Stimulated activated naive CD8-positive, alpha-beta T cell treated with anti-CD3 and anti-CD28 coated beads, Interleukin-15, Interleukin-2, amounts not matched to agents 100 U/mL and 50 U/mL, for 24 hours (primary cell): ENCODE measurements around the gene DUOX2.
A peak's percentile ranks its signal among the peaks of the same experiment; 100 is the strongest.
"Not testable (repeated sequence)": the region's sequence is repeated elsewhere in the genome, so short reads cannot be mapped to it uniquely, and the experiment has no call there.

Experiments
- ATAC-seq: fragments of 150-1000 bp; cut with Tn5 transposase; one replicate; pipeline ENCODE4 v1.10.0; 2021
- DNase-seq: peaks from one replicate; pipeline ENCODE4 v3.0.0; 2021

DUOX2 gene

DNA sequence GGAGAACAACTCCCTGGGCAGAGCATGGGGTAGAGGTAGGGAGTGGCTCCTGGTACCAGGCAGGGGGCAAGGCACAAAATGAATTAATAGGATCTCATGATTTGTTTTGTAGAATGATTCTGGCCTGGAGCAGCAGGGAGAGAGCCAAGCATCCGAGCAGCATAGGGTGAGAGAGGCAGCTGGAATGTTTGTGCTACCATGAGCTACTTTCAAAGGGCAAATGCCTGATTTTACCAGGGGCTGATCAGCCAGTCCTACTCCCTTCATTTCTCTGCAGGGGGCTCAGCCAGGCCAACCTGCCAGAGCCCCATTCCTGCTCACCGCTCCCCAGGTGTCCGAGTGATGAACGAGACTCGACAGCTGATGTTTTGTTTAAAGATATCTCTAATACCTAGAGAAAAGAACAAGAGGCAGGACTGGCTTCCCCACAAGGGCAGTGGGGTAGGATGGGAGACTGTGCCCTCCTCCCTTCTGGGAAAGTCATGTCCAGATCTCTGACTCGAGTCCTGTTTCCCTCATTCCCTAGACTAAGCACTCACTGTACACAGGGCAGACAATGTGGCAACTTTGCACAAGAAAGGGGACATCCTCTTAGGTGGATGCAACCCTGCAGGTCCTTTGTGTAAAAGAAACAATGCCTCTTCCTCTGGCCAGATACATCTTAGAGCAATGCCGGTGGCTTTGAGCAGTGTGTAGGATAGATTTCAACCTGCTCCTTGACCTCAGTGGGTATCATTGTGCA is 12.9 kb downstream of the DUOX2 start:
- ATAC-seq, result no peak
- no peak for DNase-seq

DNA sequence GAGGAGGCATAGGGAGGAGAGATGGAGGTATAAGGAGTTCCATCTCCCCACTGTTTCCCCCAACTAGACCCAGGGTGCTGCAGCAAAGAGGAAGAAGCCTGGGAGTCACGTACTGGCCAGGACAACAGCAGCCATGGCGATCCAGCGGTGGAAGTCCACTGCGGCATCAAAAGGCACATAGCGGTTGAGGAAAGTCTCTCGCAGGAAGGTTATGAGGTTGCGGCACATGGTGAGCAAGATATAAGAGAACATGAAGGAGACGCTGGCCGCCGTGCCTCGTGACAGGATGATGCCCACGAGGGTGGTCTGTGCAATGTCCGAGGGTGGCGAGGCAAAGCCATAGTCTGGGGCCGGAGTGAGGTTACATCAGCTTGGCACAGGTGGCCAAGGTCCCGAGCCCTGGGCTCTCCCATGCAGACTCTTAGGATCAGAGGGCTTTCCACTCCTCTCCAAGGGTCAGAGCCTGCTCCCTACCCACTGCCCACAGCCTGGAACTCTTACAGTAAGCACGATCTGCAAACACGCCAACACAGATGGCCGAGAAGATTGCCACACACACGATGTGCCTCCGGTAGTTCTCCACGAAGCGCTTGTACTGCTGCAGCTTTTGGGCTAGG is 14.3 kb downstream of the DUOX2 start:
- DNase-seq (no peak), ATAC-seq (no peak)

DNA sequence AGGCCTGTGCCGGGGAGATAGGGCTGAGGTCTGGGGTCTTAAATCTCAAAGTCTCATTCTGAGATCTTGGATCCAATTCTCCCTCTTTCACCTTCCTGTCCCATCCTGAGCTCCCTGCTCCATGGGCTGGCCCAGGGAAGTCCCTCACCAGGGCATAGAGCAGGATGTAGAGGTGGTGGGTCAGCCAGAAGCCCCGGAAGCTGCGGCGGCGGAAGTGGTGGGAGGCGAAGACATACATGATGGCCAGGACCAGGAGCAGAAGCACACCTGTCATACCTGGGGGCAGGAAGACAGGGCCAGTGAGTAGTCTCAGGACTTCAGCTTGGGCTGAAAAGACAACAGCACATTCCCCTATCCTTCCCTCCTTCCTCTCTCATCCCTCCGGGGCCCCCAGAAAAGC is 16.5 kb downstream of the DUOX2 start:
- no peak for ATAC-seq
- DNase-seq, result no peak

DNA sequence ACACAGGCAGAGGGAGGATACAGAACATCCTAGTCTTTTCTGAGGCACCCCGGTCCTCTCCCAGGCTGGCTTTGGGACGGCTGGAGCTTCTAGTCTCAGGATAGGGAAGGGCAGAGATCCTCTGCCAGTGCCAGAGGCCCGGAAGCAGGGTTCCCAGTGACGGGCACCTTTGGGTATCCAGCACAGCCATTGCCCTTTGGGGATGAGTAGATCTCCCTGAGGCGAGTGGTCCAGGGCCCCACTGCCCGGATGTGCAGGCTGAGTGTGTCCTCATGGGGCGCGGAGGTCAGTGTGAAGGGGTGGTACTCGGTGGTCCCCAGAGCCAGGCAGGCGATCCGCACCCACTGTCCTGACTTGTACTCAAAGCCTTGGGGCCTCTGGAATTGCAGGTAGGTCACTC is 18.3 kb downstream of the DUOX2 start:
- no peak for DNase-seq
- no peak for ATAC-seq

DNA sequence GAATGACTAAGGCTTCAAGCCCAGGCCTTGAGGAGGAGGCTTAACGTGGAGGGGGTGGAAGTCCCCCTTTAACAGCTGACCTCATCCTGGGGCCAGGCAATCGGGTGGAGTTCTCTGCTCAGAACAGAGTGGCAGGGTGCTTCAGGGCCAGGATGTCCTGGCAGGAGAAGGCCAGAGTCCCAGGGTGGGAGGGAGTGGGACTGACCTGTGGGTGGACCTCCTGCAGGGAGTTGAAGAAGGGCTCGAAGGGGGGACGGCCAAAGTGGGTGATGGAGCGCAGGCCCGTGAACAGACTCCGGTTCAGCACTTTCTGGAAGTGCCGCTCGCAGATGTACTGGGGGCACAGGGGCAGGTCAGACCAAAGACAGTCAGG is 19.6 kb downstream of the DUOX2 start:
- no peak for DNase-seq
- ATAC-seq, result no peak

DNA sequence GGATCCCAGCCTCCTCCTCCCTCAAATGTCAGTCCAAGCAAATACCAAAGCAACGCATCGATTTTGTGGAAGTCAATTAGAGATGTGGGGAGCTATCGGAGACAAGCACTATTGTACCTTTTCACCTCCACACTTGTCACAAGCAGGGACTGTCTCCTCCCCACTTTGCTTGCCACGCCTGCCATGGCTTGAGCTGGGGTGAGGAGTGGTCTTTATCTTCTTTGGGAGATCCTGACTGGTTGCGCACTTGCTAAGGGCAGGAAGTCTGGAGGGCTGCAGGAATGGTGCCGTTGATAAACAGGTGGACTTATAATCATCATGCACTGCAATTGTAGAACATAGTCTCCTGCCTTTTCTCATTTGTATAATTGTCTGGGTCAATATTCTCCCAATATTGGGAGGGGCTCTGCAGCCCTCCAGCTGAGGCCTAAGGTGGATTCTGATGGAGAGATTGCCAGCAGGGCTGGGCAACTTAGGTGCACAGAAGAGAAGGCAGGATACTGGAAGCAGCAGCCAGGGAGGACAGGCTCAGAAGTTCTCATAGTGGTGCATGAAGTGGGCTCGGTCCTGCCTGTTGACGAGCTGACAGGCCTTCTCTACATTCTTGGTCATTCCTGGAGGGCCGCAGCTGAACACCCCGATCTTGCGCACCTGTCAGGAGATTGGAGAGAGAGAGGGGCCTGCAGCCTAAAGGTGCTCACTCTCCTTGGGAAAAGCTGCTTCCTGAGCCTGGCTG is 20.2 kb downstream of the DUOX2 start:
- DNase-seq, result no peak
- no peak for ATAC-seq

DNA sequence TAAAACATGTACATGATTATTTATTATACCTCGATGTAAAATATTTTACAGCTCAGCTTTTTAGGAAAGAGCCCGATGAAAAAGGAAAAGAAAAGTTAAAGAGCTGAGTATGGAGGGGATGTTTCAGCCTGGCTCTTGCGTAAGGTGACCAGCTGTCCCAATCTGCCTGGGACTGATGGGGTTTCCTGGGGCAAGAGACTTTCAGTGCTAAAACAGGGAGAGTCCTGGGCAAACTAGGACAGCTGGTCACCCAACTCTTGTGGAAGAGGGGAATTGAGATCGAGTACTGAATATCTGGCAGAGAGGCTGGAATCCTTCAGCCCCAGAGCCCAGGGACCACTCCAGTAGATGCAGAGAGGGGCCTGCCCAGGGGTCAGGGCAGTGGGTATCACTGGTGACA is 21.0 kb downstream of the DUOX2 start:
- ATAC-seq (no peak), DNase-seq (no peak)

DNA sequence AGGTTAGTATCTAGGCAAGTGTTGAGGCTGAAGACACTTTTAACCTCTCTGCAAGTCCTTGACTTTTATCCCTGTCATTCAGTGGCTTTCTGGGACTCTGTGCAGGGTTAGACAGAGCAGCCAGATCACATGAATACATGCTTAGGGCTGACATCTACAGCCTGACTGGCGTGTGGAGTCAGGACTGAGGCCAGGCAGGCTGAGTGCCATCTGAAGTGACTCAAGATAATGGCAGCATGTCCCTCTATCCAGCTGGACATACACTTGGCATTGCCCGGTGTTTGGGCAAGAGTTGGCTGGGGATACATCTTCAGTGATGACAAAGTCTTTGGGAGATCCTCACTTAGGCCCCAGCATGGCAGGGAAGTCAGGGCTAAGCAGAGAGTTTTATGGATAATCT is 22.4 kb downstream of the DUOX2 start:
- ATAC-seq (no peak), DNase-seq (no peak)

DNA sequence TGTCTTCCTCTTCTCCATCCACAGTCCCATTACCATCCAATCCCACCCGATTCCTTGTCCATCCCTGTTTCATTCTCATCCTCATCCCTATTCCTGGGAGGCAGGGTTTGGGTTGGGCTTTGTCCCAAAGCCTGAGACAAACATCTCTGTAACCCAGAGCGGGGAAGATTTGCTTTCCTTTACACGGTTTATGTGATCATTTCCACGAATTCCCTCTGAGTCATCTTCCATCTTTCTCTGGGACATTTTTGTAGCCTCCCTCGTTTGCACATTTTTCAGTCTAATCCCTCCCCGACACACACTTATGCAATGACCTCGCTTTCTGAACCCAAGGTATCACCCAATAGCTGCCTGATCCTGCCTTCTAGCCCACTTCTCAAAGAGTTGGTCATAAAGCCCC is 22.8 kb downstream of the DUOX2 start:
- ATAC-seq, result no peak
- DNase-seq, result no peak

DNA sequence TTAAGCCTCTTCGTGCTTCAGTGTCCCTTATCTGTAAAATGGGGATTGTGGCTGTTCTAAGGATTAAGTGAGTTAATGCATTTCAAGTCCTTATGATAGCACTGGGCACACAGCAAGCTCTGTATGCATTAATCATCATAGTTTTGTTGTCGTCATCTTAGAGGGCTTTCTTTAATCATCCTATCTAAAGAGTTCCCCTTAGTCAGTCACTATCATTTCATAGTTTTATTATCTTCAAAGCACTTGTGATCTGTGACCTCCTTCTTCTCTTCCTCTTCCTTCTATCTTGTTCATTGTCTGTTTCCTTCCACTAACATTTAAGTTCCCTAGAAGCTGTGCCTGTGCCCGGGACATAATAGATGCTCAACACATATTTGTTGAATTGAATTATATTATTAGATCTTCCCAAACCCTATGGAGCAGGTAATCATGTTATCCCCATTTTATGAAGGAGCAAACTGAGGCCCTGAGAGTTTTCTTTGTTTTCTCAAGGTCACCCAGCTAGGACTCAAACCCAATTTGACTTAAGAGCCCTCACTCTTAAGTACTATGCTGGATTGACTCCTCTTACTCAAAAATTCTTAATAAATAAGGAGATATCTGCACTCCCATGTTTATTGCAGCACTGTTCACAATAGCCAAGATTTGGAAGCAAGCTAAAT is 24.1 kb downstream of the DUOX2 start:
- DNase-seq (no peak), ATAC-seq (no peak)

DNA sequence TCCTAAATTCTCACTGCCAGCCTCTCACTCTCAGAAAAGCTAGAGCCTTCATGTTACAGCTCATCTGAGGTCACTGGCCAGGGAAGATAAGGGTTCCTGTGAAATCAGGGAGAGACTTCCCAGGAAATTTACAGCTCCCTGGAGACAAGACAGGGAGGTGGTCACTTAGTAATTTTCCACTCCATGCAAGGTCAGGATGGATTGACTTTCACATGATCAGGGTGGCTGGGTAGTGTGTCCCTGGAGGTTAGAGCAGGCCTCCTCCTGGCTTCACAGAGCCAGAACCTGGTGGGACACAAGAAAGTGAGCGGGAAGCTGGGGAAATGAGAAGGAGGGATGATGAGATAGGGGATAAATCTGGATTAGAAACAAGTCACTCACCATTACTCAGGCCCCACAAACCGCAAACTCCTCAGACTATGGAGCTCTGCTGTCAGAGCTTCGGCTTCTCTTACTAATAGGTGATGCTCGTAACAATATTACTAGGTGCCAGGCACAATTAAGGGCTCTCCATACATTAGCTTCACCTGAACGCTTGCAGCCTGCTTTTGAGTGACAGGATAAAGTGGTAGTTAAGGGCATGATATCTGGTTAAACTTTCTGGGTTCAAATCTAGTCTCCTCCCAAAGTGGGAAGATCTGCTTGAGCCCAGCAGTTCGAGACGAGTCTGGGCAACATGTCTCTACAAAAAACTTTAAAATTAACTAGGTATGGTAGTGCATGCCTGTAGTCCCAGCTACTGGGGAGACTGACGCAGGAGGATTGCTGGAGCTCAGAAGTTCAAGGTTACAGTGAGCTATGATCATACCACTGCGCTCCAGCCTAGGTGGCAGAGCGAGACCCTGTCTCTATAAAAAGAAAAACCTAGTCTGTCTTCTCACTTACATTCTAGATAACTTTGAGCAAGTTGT is 24.9 kb downstream of the DUOX2 start:
- no peak for DNase-seq
- no peak for ATAC-seq

DNA sequence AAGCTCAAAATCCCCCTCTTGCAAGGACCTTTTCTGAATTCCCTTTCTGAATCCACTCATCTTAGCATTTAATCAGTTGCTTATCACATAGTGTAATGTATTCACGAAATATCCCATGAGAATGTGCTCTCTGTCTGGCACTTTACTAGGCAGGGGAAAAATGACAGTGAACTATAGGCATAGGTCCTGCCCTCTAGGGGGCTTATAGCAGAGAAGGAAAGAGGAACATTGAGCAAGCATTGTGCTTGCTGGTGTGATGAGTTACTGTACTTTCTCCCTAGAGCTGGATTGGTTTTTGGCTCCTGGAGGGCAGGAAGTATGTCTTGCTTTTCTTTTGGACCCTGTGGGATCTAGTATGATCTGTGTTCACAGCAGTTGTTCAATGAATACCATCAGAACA is 26.5 kb downstream of the DUOX2 start:
- DNase-seq (no peak), ATAC-seq (no peak)

DNA sequence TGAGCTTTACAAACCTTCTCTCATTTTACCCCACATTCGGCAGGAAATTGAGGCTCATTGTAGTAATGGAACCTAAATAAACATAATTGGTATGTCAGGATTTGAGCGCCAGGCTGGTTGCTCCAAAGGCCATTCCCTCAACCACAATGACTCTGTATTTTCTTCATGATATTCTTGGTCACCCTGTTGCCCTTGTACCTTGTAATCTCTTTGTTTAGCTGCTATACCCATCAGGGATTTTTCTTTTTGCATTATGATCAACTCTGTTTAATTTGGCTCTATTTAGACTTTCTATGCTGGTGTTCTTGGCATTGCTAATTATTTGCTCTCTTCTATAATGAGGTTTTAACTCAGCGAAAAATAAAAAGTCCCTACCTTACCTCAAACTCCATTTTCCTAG is 29.8 kb downstream of the DUOX2 start:
- DNase-seq (no peak), ATAC-seq (no peak)

DNA sequence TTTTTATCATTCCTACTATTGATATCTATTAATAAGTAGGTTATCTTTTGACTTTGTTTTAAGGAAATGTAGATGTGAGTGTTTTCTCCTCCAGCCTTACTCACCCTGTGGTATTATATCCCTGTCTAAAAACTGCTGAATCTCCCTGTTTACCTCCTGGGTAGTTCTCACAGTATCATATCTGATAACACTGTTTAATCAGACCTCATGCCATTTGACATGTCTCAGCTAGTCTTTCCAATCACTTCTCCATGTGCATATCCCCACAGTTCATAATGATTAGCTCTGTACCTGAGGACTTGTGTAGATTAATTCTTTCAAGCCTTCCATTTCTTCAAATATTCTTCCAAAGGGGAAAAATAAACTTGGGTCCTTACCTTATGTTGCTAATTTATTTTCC is 30.7 kb downstream of the DUOX2 start:
- ATAC-seq (no peak), DNase-seq (no peak)

DNA sequence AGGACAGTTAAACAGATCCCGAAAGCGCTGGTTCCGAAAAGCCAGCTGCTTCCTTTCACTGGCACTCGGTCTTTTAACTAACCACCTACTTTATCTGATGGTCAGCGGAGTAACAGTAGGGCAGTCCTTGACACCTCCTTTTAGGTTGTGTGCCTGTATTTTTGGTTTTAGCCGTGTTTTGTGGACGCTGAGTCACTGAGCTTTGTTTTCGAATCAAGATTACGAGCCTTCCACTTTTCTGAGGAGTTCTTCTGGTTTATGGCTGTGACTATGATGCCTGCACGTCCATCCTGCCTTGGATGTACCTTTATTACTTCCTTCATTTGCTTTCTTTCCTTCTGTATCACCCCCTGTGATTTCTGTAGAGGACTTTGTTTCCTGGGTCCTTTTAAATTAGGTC is 31.6 kb downstream of the DUOX2 start:
- not testable (repeated sequence) for DNase-seq, ATAC-seq

DNA sequence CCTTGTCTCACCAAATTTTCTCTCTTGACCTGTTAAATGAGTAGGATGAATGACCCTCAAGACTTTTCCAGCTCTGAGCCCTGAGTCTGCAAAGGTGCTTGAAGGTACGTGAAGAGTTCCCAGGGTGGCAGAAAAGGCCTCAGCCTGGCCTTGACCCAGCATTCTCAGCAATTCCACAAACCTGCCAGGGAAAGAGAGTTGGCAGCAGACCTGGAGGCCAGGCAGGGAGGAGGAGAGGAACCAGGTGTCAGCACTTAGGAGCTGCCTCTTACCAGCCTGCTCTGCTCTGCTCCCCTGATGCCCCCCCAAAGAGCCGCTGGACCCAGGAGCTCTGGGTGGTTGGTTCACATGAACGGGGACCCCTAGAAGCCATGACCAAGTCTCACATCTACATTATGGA is 33.4 kb downstream of the DUOX2 start:
- ATAC-seq, DNase-seq: not testable (repeated sequence)

DNA sequence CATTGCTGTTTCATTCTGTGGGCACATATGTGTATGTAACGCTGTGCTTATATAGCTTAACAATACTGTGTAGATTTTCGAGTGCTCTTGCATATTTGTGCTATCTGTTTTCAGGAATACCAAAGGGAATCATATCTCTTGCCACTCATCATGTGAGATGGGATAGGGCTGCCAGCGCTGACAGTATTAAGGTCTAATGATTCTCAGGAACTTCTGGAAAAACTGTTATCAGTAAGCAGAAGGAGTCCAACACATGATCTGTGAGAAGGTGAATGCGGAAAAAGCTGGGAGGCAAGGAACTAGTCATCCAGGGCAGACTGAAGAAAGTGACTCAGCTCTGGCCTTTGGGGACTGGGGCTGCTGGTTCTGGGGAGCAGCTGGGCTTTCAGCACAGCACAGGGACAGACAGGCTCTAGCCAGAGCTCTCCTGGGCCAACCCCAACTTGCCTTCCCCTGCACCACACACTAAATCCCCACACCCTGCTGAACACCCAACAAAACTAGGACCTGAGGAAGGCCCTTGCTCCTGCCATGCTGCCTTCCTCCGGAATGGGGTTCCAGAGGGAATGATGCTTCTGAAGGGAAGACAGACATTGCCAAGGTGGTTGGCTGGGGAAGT is 34.2 kb downstream of the DUOX2 start:
- DNase-seq, result not testable (repeated sequence)
- peak; percentile 13 for ATAC-seq

DNA sequence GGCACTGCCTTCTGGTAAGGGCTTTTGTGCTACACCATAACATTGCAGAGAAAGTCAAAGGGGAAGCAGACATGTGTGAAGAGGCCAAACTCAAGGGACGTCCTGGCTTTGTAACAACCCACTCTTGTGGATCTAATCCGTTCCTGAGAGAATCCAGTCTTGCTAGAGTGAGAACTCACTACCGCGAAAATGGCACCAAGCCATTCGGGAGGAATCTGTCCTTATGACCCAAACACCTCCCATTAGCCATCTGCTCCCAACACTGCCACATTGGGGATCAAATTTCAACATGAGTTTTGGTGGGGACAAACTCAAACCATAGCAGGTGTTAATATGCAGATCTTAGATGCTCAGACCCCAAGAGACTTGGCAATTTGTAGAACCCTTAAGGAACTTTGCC is 34.8 kb downstream of the DUOX2 start:
- DNase-seq, ATAC-seq: not testable (repeated sequence)

DNA sequence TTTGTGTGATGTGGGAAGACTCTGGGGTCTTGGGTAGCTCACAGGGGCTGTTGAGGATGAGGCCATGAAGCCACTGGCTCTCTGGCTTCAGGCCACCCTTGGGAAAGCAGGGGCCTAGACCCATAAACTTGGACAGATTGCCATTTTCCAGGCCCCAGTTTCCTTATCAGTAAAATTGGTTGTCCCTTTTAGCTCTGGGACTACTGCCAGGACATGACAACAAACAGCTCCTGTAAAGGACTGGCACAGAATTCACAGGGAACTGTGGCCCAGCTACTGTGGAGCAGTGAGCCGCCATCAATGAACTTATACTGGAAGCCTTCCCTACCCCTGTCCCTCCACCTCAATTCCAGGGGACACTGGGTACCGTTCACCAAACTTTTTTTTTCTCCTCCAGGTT is 36.6 kb downstream of the DUOX2 start:
- ATAC-seq, result not testable (repeated sequence)

DNA sequence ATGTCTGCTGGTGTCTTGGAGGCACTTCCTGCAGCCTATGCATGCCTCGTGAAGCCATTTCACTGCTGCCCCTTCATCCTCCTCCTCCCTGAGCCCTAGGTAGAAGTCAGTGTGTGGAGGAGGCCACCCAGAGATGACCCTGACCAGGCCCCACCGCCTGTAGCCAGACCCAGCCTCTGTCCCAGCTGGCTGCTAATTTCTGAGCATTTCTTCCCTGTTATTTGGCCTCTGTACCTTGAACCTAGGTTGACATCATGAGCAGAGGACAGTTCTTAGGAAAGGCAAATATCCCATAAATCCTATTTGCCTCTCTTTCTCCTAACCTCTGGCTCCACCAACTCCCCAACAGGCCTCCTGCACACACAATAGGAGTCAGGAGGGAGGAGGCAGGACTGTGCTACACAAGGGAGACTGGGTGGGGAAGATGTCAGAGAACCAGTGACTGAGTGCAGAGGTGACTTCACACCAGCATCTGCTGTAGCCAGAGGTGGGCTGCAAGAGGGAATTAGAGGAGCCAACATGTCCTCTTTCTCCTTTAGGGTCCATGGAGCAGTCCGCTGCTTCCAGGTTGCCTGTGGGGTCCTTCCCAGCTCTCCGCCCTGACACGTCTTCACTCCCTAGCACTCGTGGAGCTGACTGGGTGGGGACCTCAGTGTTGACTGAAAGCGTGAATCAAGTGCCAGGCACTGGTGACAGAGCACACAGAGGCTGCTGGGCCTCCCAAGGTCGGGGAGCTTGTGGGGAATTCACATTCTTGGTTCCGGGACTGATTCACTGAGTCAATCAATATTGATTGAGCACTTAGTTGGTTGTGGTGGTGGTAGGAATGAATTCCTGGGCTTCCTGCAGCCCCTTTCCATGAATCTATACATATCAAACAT is 38.3 kb downstream of the DUOX2 start:
- not testable (repeated sequence) for ATAC-seq

More for the DNA sequence above, 36.6 kb downstream of the DUOX2 start:
- not testable (repeated sequence) for DNase-seq

More for the DNA sequence above, 38.3 kb downstream of the DUOX2 start:
- DNase-seq, result not testable (repeated sequence)
